K562 treated with DMSO at 1 percent for 12 hours (cell line): ENCODE data around the gene ELOVL6. TPM values are rescaled to one million over a fixed set of nuclear protein-coding genes. Genes with fewer than 3 reads are reported as not detected.

Experiments used
- total RNA-seq: library from RNA; unstranded; fragments of 300-600 nt; gene quantifications from 2 replicates; pipeline ENCODE4 v1.2.3, GENCODE V29; 2022; ENCODE audit not compliant: insufficient read depth

Gene ELOVL6
- 4.7 and 24.0 TPM in 2 replicates for total RNA-seq

GRCh38 chr4:110198435-110199416 lies at the start of gene ELOVL6:
Gene ELOVL6 (minus strand): TSS chr4:110198615. CDS start chr4:110198335, 280 bp downstream.

